SIG-M5 treated with dmso at 0.1 percent for 504 hours (cell line): ENCODE data around the gene WNK2.

ENCODE experiments used
- DNase-seq: peaks from one replicate; lab custom pipeline; 2025; ENCODE audit not compliant: unreplicated experiment; lab: John Stamatoyannopoulos, UW

The WNK2 gene

GRCh38 chr9:93198117-93198837 lies 14.3 kb downstream of the WNK2 start:
- DNase-seq, result no peak

GRCh38 chr9:93198838-93199625 lies 15.1 kb downstream of the WNK2 start:
- DNase-seq, result no peak

- DNase-seq, result no peak
These were observed 16.5 kb downstream of the WNK2 start for GRCh38 chr9:93200449-93200742.

- no peak for DNase-seq
These were observed 17.0 kb downstream of the WNK2 start for GRCh38 chr9:93200989-93201334.

GRCh38 chr9:93203026-93203717 lies 19.2 kb downstream of the WNK2 start:
- no peak for DNase-seq

- DNase-seq, result no peak
These were observed 20.0 kb downstream of the WNK2 start for GRCh38 chr9:93203718-93204469.

- no peak for DNase-seq
These were observed 20.6 kb downstream of the WNK2 start for GRCh38 chr9:93204470-93205043.

- no peak for DNase-seq
These were observed 21.3 kb downstream of the WNK2 start for GRCh38 chr9:93205045-93205768.

GRCh38 chr9:93205896-93206575 lies 22.1 kb downstream of the WNK2 start:
- no peak for DNase-seq

GRCh38 chr9:93206576-93207155 lies 22.7 kb downstream of the WNK2 start:
- no peak for DNase-seq

- no peak for DNase-seq
These were observed 23.4 kb downstream of the WNK2 start for GRCh38 chr9:93207326-93207814.

GRCh38 chr9:93207860-93208734 lies 24.2 kb downstream of the WNK2 start:
- DNase-seq, result no peak

- DNase-seq, result no peak
These were observed 25.2 kb downstream of the WNK2 start for GRCh38 chr9:93209097-93209496.

- no peak for DNase-seq
These were observed 25.8 kb downstream of the WNK2 start for GRCh38 chr9:93209576-93210323.

- DNase-seq, result no peak
These were observed 26.5 kb downstream of the WNK2 start for GRCh38 chr9:93210324-93210973.

- no peak for DNase-seq
These were observed 27.2 kb downstream of the WNK2 start for GRCh38 chr9:93210974-93211653.

- no peak for DNase-seq
These were observed 27.7 kb downstream of the WNK2 start for GRCh38 chr9:93211654-93212001.
